GM12891 (cell line): ENCODE results near the gene ARL8B.

Source experiments
- POLR2A ChIP-seq: IDR thresholded peaks from 2 replicates; pipeline ENCODE4 v1.6.1; 2011; ENCODE audit warnings: low read depth, low read length, control low read depth
- POLR2AphosphoS5 ChIP-seq: IDR thresholded peaks from 2 replicates; pipeline ENCODE4 v1.6.1; 2011; ENCODE audit warnings: low read depth, low read length, control low read depth
- POU2F2 ChIP-seq: IDR thresholded peaks from 2 replicates; pipeline ENCODE4 v1.6.1; 2011; ENCODE audit warnings: low read depth, mild to moderate bottlenecking, control low read depth, low read length, moderate library complexity
- SPI1 ChIP-seq: IDR thresholded peaks from 2 replicates; pipeline ENCODE4 v1.6.1; 2011; ENCODE audit warnings: low read depth, low read length, control low read depth
- TAF1 ChIP-seq: IDR thresholded peaks from 2 replicates; pipeline ENCODE4 v1.6.1; 2011; ENCODE audit warnings: low read depth, low read length, control low read depth

DNA sequence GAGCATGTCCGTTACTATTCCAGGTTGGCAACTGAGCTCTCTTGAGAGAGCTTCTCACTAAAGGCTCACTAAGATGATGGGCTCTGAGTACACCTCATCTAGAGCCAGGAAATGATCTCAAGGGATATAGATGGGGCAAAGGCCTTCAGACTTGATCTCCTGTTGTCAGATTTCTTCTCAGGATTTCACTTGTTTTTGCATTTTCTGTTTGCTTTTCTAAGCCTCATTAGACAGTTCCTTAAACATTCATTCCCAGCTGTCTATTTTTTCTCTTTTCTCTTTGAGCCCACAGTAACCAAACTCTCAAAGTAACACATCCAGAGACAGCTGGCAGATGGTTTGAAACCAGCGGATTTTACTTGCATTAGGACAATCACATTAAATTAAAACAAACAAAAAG, 28.4 kb upstream of the ARL8B start:
- TF ChIP-seq POLR2A = no peak
- no peak for TF ChIP-seq POLR2AphosphoS5
- no peak for TF ChIP-seq SPI1
- TF ChIP-seq TAF1 = no peak
- TF ChIP-seq POU2F2 = no peak
